GM21381 (cell line): ENCODE results near the gene DLEU7.

Source experiments
- ATAC-seq: cut with Tn5 transposase; IDR thresholded peaks from one replicate; pipeline ENCODE4 v1.9.1; 2021; ENCODE audit warnings: mild to moderate bottlenecking, moderate library complexity; ENCODE audit not compliant: unreplicated experiment

DLEU7 gene

DNA sequence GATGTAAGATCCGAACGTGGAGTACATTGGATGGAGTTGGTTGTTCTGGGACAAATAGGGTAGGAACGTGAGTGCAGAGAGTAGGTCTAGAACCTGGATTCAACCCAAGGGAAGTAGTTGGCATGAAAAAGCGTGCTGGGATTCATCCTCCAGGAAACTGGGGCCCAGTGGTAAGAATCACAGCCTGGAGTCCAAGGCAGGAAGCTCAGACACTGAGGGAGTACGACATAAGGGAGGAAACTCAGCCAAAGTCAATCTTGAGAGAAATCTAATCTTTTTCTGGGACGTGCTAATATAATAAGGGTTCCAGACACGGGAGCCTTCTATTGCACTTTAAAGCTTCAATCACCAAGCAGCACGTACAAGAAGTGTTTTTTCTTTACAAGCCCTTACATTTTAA lies 46.4 kb downstream of the DLEU7 start:
- no peak for ATAC-seq

DNA sequence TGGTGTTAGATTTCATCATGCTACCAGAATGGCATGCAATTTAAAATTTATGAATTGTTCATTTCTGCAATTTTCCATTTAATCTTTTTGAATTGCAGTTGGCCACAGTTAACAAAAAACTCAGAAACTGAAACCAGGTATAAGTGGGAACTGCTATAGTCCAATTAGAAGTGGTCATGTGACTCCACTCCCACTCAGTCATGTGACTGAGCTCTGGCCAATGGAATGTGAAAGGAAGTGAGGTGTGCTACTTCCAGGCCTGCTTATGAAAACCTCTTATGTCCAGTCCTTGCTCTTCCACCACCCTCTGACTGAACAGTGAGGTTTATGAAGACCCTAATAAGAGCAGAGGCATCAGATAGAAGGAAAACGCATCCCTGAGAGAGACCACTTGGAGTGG lies 47.0 kb downstream of the DLEU7 start:
- no peak for ATAC-seq

GRCh38 chr13:50794226-50794625 lies 49.3 kb downstream of the DLEU7 start:
- ATAC-seq: no peak

DNA sequence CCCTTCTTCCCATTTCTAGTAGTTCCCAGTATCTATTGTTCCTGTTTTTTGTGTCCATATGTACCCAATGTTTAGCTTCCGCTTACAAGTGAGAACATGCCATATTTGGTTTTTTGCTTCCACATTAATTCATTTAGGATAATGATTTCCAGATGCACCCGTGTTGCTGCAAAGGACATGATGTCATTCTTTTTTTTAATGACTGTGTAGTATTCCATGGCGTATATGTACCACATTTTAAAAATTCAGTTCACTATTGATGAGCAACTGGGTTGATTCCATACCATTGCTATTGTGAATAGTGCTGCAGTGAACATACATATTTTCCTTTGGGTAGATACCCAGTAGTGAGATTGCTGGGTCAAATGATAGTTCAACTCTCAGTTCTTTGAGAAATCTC lies 50.5 kb downstream of the DLEU7 start:
- no peak for ATAC-seq

DNA sequence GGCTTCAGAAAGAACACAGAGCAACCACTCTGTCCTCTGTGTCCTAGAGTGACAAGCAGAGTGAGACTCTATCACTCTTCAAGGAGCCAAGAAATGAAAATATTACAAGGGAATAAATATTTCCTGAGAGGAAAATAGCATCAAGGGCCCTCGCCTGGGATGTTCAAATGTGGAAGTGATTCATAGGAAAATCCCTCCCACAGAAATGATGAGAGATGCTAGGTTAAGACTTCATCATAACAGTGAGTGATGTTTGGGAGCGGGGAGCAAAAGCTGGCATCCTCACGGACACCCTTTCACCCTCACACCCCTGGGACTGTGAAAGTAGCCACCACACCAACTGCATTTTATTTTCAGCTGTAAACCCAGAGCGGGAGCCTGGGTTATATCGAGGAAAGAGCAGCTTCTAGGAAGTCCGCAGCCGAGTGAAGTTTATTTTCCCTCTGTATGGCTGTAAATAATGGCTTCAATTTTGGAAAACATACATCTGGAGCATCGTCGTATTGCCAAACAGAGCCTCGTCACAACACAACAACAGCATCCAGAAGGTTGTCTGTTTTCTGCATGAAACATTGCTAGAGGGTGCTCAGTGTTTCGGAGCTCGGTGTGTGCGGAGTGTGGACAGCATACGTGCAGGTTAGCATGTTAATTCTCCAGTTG lies 54.8 kb downstream of the DLEU7 start:
- no peak for ATAC-seq

- no peak for ATAC-seq
Measured at GRCh38 chr13:50787316-50788195, 55.9 kb downstream of the DLEU7 start.

GRCh38 chr13:50783717-50784290 lies 59.7 kb downstream of the DLEU7 start:
- ATAC-seq: no peak

- ATAC-seq: no peak
Measured at GRCh38 chr13:50783066-50783465, 60.4 kb downstream of the DLEU7 start.

- ATAC-seq: no peak
Measured at GRCh38 chr13:50780201-50781015, 63.1 kb downstream of the DLEU7 start.

- ATAC-seq: no peak
Measured at GRCh38 chr13:50779443-50780200, 63.9 kb downstream of the DLEU7 start.
